Ovary (tissue), 3 donors: ENCODE results near the gene TTC7B.

Source experiments
- POLR2A ChIP-seq: fragments of 450-650 bp; IDR thresholded peaks from one replicate; pipeline ENCODE4 v1.6.1; 2017; ENCODE audit warnings: antibody characterized with exemption, mild to moderate bottlenecking, moderate library complexity
- TF ChIP-seq, protein P1 (sequence below), 3 donors: fragments of 450-650 bp in 2 of 3; fragments of 200-600 bp in 1 of 3; IDR thresholded peaks; one replicate each; pipeline versions ENCODE4 v1.5.1 to v1.8.0; 2016 to 2022; ENCODE audit warnings: antibody characterized with exemption in 3 of 3, mild to moderate bottlenecking in 1 of 3
- donor health status: DM: no; HTN: no; CAD: no.

DNA sequence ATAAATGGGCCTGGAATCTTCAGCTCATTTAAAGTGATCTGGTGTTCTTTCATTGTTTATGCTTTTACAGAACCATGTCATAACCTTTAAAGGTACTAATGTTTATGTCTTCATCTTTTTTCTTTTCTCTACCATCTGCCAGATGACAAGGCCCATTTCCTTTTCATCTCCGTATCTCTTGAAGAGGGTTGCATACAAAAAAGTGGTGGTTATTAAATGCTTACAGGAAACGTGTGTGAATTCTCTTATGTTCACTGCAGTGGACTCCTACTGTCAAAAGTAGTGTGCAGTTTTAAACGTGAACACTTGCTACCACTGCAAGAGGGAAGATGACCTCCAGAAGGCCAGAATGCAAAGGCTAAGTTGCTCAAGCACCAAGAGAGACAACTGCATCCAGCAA lies 91.4 kb downstream of the TTC7B start:
- TF ChIP-seq, protein P1, sequence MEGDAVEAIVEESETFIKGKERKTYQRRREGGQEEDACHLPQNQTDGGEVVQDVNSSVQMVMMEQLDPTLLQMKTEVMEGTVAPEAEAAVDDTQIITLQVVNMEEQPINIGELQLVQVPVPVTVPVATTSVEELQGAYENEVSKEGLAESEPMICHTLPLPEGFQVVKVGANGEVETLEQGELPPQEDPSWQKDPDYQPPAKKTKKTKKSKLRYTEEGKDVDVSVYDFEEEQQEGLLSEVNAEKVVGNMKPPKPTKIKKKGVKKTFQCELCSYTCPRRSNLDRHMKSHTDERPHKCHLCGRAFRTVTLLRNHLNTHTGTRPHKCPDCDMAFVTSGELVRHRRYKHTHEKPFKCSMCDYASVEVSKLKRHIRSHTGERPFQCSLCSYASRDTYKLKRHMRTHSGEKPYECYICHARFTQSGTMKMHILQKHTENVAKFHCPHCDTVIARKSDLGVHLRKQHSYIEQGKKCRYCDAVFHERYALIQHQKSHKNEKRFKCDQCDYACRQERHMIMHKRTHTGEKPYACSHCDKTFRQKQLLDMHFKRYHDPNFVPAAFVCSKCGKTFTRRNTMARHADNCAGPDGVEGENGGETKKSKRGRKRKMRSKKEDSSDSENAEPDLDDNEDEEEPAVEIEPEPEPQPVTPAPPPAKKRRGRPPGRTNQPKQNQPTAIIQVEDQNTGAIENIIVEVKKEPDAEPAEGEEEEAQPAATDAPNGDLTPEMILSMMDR (IDR thresholded peaks at IDR 0.05), result no peak
- TF ChIP-seq POLR2A, result no peak
